RWPE1 (cell line): ENCODE measurements around the gene EPAS1.
A peak's percentile ranks its signal among the peaks of the same experiment; 100 is the strongest.

Source experiments
- CTCF ChIA-PET: fragments of 350-600 bp; sonication (Branson Sonifier 250); formaldehyde crosslinking; extraction: SDS; loops from one replicate; lab custom pipeline; 2021; lab: Yijun Ruan, JAX
- POLR2A ChIA-PET: fragments of 400-600 bp; formaldehyde crosslinking; extraction: SDS; loops from one replicate; lab custom pipeline; 2020; ENCODE audit warnings: antibody characterized with exemption; ENCODE audit not compliant: low non-redundant PET; lab: Yijun Ruan, JAX
- DNase-seq: peaks from one replicate; pipeline ENCODE4 v3.0.0; 2012; ENCODE audit warnings: low spot score
- H3K27ac ChIP-seq: fragments of 450-650 bp; 2 replicates; pipeline ENCODE4 v1.5.1; 2017
- TF ChIP-seq, protein P1 (sequence below): fragments of 450-650 bp; conservative IDR thresholded peaks from 2 replicates; pipeline ENCODE4 v1.5.1; 2017; ENCODE audit warnings: low read depth, mild to moderate bottlenecking

Gene EPAS1

DNA sequence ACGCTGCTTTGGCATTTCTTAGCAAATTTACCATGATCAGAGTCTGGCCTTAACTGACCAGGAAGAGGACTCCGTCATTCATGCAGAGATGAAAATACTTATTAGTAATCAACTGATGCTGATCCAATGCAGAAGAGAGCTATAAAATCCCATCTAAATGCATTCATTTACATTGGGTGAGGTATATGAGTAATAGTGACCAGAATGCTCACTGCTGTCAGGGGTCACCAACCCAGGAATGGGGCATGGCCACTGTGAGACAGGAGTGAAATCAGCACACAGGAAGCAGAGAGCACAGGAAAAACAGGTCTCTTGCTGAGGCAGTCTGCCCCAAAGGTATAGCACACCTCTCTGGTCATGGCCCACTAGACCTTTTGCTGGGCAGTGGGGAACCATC, 114.0 kb downstream of the EPAS1 start:
- TF ChIP-seq, protein P1, sequence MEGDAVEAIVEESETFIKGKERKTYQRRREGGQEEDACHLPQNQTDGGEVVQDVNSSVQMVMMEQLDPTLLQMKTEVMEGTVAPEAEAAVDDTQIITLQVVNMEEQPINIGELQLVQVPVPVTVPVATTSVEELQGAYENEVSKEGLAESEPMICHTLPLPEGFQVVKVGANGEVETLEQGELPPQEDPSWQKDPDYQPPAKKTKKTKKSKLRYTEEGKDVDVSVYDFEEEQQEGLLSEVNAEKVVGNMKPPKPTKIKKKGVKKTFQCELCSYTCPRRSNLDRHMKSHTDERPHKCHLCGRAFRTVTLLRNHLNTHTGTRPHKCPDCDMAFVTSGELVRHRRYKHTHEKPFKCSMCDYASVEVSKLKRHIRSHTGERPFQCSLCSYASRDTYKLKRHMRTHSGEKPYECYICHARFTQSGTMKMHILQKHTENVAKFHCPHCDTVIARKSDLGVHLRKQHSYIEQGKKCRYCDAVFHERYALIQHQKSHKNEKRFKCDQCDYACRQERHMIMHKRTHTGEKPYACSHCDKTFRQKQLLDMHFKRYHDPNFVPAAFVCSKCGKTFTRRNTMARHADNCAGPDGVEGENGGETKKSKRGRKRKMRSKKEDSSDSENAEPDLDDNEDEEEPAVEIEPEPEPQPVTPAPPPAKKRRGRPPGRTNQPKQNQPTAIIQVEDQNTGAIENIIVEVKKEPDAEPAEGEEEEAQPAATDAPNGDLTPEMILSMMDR = no peak
- no peak overlapping the region for H3K27ac ChIP-seq
- DNase-seq = peak; percentile 25
- POLR2A ChIA-PET = no interaction called here
- CTCF ChIA-PET = no interaction called here

- POLR2A ChIA-PET = no interaction called here
- CTCF ChIA-PET = no interaction called here
- DNase-seq = no peak
- TF ChIP-seq, protein P1 = no peak
- no peak overlapping the region for H3K27ac ChIP-seq
Measured at GRCh38 chr2:46411985-46412384, 114.8 kb downstream of the EPAS1 start.

DNA sequence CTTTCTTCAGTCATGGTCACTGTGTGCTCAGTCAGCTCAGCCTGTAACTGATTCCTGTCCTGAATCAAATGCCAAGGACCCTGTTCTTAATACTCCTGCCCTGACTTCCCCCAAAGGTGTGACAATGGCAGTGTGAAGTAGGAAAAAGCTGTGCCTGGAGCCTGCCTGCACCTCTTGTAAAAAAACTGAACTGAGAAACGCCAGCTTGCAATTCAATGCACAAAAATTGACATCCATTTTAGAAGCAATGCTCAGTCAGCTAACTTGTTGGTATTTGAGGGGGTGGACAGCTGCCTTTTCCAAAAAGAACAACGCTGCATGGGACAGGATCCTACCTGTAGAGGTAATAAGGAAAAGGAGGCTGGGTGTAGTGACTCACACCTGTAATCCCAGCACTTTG, 115.9 kb downstream of the EPAS1 start:
- ChIA-PET POLR2A (interaction anchor here (0.8 kb wide), 1 partner anchor 22 kb away, joined by 3 read pairs; no protein-coding TSS in a partner anchor), CTCF (interaction anchor here (0.6 kb wide), 1 partner anchor 18 kb away, joined by 3 read pairs; no protein-coding TSS in a partner anchor)
- no peak overlapping the region for H3K27ac ChIP-seq
- TF ChIP-seq, protein P1 = no peak
- no peak for DNase-seq

- ChIA-PET CTCF (no interaction called here), POLR2A (interaction anchor here (0.8 kb wide), 1 partner anchor 22 kb away, joined by 3 read pairs; no protein-coding TSS in a partner anchor)
- no peak for DNase-seq
- H3K27ac ChIP-seq = no peak overlapping the region
- TF ChIP-seq, protein P1 = no peak
Measured at GRCh38 chr2:46413631-46414030, 116.4 kb downstream of the EPAS1 start.

GRCh38 chr2:46414701-46415100, 117.5 kb downstream of the EPAS1 start:
- TF ChIP-seq, protein P1 = no peak
- H3K27ac ChIP-seq = no peak overlapping the region
- ChIA-PET POLR2A (no interaction called here), CTCF (interaction anchor here (0.6 to 0.7 kb wide), 3 partner anchors 10 to 288 kb away, joined by 4 to 7 read pairs (median 4); no protein-coding TSS in a partner anchor)
- no peak for DNase-seq

GRCh38 chr2:46416280-46416679, 119.1 kb downstream of the EPAS1 start:
- TF ChIP-seq, protein P1 = no peak
- no peak for DNase-seq
- no peak overlapping the region for H3K27ac ChIP-seq
- ChIA-PET POLR2A (no interaction called here), CTCF (no interaction called here)
